Tibial nerve (tissue), 4 donors: ENCODE data around the gene MBD3. TPM values are rescaled to one million over a fixed set of nuclear protein-coding genes. Genes with fewer than 3 reads are reported as not detected.
"Not testable (repeated sequence)": the region's sequence is repeated elsewhere in the genome, so short reads cannot be mapped to it uniquely, and the experiment has no call there.

ENCODE experiments used
- DNase-seq, 2 donors: peaks; one replicate each; pipeline ENCODE4 v3.0.0-alpha.2; 2019; ENCODE audit warnings: low spot score in 2 of 2
- H3K27ac ChIP-seq, 4 donors: fragments of 200-600 bp; sonication (generic) in 3 of 4; one replicate each; pipeline ENCODE4 v1.5.1; 2017 to 2019; ENCODE audit warnings: mild to moderate bottlenecking in 1 of 4
- H3K27me3 ChIP-seq, 2 donors: fragments of 200-600 bp; sonication (generic) in 1 of 2; one replicate each; pipeline versions ENCODE4 v1.5.1 to v1.6.0; 2017 to 2019
- H3K36me3 ChIP-seq, 3 donors: fragments of 200-600 bp; sonication (generic); one replicate each; pipeline ENCODE4 v1.5.1; 2018 to 2019
- H3K4me1 ChIP-seq, 4 donors: fragments of 200-600 bp; sonication (generic) in 3 of 4; one replicate each; pipeline ENCODE4 v1.5.1; 2017 to 2019
- H3K4me3 ChIP-seq, 4 donors: fragments of 200-600 bp; sonication (generic) in 3 of 4; one replicate each; pipeline ENCODE4 v1.5.1; 2017 to 2019; ENCODE audit warnings: mild to moderate bottlenecking in 1 of 4, moderate library complexity in 1 of 4
- H3K9me3 ChIP-seq, 4 donors: fragments of 200-600 bp; sonication (generic) in 3 of 4; one replicate each; pipeline ENCODE4 v1.5.1; 2017 to 2019
- EP300 ChIP-seq, 2 donors: sonication (generic); formaldehyde crosslinking; IDR thresholded peaks; one replicate each; pipeline ENCODE4 v1.6.1; 2017; ENCODE audit warnings: antibody characterized with exemption in 2 of 2, mild to moderate bottlenecking in 1 of 2
- POLR2A ChIP-seq, 2 donors: fragments of 450-650 bp; IDR thresholded peaks; one replicate each; pipeline ENCODE4 v1.6.1; 2017; ENCODE audit warnings: antibody characterized with exemption in 2 of 2, mild to moderate bottlenecking in 2 of 2, moderate library complexity in 2 of 2
- WGBS, 2 donors: methylation state at CpG; one replicate each; pipeline ENCODE4 v1.1.5; 2018; 5-methylcytosine and 5-hydroxymethylcytosine counted together
- total RNA-seq, 4 donors: library from RNA; depleted of rRNA; stranded (reverse); fragments of >200 nt; gene quantifications; one replicate each; pipeline ENCODE4 v1.1.0, GENCODE V29; 2016
- TF ChIP-seq, protein P1 (sequence below), 5 experiments: fragments of 200-600 bp in 3 of 5; fragments of 450-650 bp in 2 of 5; sonication (generic) in 3 of 5; IDR thresholded peaks; one replicate each; pipeline ENCODE4 v1.5.1; 2016 to 2019; ENCODE audit warnings: antibody characterized with exemption in 5 of 5, mild to moderate bottlenecking in 3 of 5, moderate library complexity in 2 of 5

Gene MBD3
- total RNA-seq, 4 donors from 2014 or later: 62.9 to 144 (median 91.4) TPM

DNA sequence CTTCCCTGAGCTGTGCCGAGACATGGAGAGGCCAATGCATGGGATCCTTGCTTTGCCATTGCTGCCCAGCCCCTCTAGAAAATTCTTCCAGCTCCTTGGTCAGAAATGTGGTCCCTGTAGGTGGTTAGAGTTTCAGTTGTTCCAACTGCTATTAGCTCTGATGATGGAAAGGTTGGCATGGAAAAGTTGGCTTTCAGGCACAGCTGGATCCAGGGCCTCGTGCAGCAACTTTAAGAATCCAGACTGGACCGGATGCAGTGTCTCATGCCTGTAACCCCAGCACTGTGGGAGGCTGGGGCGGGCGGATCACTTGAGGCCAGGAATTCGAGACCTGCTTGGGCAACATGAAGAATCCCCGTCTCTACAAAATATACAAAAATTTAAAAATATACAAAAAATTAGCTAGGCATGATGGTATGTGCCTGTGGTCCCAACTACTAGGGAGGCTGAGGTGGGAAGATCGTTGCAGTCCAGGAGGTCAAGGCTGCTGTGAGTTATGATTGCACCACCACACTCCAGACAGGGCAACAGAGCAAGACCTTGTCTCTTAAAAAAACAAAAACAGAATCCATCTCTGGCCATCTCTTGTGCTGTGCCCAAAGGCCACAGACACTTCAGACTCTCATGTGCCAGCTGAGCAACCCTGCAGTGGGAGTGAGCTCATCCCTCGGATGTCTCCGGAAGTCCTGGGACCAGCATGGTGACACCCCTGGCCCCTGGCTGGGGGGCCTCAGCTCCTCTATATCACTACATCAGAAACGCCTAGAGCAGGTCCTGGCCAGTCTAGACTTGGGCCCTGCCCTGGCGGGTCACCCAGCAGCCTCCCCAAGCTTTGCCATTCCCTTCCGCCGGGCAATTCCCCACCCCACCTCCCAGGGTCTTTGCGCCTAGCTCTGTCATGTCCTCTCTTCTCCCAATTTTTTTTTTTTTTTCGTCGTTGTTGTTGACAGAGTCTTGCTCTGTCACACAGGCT lies 41.3 kb downstream of the MBD3 start:
- Histone ChIP-seq H3K4me3 (no peak overlapping the region), H3K36me3 (peaks cover 0 to 19% (median 2%) of the 10 kb centered on the region in 3 donors), H3K4me1 (peaks cover 0 to 1% (median 0%) of the 10 kb centered on the region in 4 donors), H3K27me3 (peaks cover 0 to 4% of the 10 kb centered on the region in 2 donors), H3K9me3 (no peaks in the 10 kb centered on the region), H3K27ac (no peak overlapping the region)
- TF ChIP-seq EP300 (IDR thresholded peaks at IDR 0.05) (no peak), POLR2A (IDR thresholded peaks at IDR 0.05) (no peak)
- TF ChIP-seq, protein P1, sequence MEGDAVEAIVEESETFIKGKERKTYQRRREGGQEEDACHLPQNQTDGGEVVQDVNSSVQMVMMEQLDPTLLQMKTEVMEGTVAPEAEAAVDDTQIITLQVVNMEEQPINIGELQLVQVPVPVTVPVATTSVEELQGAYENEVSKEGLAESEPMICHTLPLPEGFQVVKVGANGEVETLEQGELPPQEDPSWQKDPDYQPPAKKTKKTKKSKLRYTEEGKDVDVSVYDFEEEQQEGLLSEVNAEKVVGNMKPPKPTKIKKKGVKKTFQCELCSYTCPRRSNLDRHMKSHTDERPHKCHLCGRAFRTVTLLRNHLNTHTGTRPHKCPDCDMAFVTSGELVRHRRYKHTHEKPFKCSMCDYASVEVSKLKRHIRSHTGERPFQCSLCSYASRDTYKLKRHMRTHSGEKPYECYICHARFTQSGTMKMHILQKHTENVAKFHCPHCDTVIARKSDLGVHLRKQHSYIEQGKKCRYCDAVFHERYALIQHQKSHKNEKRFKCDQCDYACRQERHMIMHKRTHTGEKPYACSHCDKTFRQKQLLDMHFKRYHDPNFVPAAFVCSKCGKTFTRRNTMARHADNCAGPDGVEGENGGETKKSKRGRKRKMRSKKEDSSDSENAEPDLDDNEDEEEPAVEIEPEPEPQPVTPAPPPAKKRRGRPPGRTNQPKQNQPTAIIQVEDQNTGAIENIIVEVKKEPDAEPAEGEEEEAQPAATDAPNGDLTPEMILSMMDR (IDR thresholded peaks at IDR 0.05): no peak
- DNase-seq: no peak
- WGBS, 2 donors: 77 to 81% methylated on average over 17 of the region's 17 CpGs

GRCh38 chr19:1549332-1549945 lies 43.2 kb downstream of the MBD3 start:
- no peak overlapping the region for H3K4me3 ChIP-seq
- no peak overlapping the region for H3K27ac ChIP-seq
- peaks cover 0 to 5% (median 0%) of the 10 kb centered on the region in 3 donors for H3K36me3 ChIP-seq
- peaks cover 0 to 14% of the 10 kb centered on the region in 2 donors for H3K27me3 ChIP-seq
- H3K4me1 ChIP-seq: peaks cover 0 to 7% (median 0%) of the 10 kb centered on the region in 4 donors
- 87 to 93% methylated on average over 4 of the region's 4 CpGs for WGBS, 2 donors
- TF ChIP-seq, protein P1 (IDR thresholded peaks at IDR 0.05): no peak
- TF ChIP-seq POLR2A (IDR thresholded peaks at IDR 0.05) (no peak), EP300 (IDR thresholded peaks at IDR 0.05) (no peak)
- no peaks in the 10 kb centered on the region for H3K9me3 ChIP-seq
- DNase-seq: no peak

DNA sequence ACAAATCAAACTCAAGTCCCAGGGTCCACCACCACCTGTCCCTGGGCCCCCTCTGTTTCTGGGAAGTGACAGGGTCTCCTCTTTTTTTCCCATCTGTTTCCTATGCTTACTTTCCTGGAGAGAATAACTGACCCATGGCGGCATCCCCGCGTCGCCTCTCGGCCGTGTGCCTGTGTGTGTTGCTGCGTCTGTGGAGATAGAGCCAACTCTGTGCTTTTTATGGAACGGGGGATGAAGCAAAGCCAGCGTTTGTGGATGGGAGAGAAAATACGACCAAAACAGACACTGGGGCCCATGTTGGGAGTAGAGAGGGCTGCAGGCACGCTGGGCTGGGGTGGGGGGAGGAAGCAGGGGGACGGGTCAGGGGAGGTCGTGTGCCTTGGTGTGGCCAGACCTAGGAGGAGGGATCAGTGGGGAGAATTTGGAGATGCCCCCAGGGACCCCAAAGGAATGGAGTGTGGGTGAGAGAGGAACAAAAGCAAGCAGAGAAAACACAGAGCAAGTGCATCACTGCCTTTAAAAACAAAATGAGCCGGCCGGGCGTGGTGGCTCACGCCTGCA lies 52.2 kb downstream of the MBD3 start:
- H3K27me3 ChIP-seq: peaks cover 0 to 1% of the 10 kb centered on the region in 2 donors
- no peak overlapping the region for H3K27ac ChIP-seq
- peaks cover 0 to 26% (median 0%) of the 10 kb centered on the region in 4 donors for H3K4me1 ChIP-seq
- no peaks in the 10 kb centered on the region for H3K36me3 ChIP-seq
- peak in 1 of 2 donors; percentile 10 for DNase-seq
- no peaks in the 10 kb centered on the region for H3K9me3 ChIP-seq
- TF ChIP-seq, protein P1 (IDR thresholded peaks at IDR 0.05): no peak
- TF ChIP-seq POLR2A (IDR thresholded peaks at IDR 0.05) (no peak), EP300 (IDR thresholded peaks at IDR 0.05) (no peak)
- WGBS, 2 donors: 22% methylated on average over 17 of the region's 17 CpGs
- no peak overlapping the region for H3K4me3 ChIP-seq

GRCh38 chr19:1539749-1540148 lies 52.9 kb downstream of the MBD3 start:
- H3K36me3 ChIP-seq, DNase-seq, H3K9me3 ChIP-seq, H3K27ac ChIP-seq, H3K27me3 ChIP-seq, H3K4me3 ChIP-seq: not testable (repeated sequence)
- WGBS, 2 donors: 87 to 91% methylated on average over 11 of the region's 11 CpGs
- peaks cover 0 to 26% (median 0%) of the 10 kb centered on the region in 4 donors for H3K4me1 ChIP-seq

DNA sequence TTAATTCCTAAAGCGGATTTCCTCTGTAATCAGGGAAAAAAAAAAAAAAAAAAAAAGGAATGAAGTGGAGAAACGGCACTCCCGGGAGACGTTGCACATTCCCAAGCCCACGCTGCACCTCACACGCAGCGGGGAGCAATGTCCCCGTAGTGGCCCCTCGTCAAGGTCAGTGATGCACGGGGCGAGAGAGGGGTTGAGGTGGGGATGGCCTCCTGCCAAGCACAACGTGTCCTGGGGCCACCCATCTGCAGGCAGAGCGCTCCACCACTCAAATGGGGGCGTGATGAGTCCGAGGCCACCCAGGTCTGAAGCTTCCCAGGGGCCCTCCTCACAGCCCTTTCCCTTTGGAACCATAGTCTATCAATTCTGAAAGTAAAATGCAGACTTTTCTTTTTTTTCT lies 53.7 kb downstream of the MBD3 start:
- no peaks in the 10 kb centered on the region for H3K9me3 ChIP-seq
- peaks cover 0 to 26% (median 0%) of the 10 kb centered on the region in 4 donors for H3K4me1 ChIP-seq
- TF ChIP-seq EP300 (IDR thresholded peaks at IDR 0.05) (no peak), POLR2A (IDR thresholded peaks at IDR 0.05) (no peak)
- TF ChIP-seq, protein P1 (IDR thresholded peaks at IDR 0.05): no peak
- no peaks in the 10 kb centered on the region for H3K27me3 ChIP-seq
- WGBS, 2 donors: 26 to 28% methylated on average over 15 of the region's 15 CpGs
- H3K27ac ChIP-seq: no peak overlapping the region
- H3K36me3 ChIP-seq: no peaks in the 10 kb centered on the region
- H3K4me3 ChIP-seq: no peak overlapping the region
- DNase-seq: no peak

DNA sequence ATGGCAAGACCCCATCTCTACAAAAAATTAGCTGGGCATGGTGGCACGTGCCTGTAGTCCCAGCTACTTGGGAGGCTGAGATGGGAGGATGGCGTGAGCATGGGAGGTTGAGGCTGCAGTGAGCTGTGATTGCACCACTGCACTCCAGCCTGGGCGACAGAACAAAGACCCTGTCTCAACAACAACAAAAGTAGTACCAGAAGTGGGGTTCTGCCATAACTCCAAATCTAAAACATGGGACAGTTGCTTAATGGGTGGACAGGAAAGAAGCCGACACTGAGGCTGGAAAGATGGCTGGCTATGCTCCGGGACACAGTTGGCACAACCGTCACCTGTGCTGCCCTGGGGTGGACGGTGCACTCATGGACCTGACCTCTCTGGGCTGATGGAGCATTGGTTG lies 57.0 kb downstream of the MBD3 start:
- H3K4me3 ChIP-seq, DNase-seq, H3K9me3 ChIP-seq, H3K36me3 ChIP-seq, H3K27ac ChIP-seq, H3K27me3 ChIP-seq: not testable (repeated sequence)
- 92 to 98% methylated on average over 7 of the region's 7 CpGs for WGBS, 2 donors
- H3K4me1 ChIP-seq: peaks cover 0 to 16% (median 0%) of the 10 kb centered on the region in 4 donors
